Liver (tissue), 9 donors: Measurements from ENCODE around the gene TRIM45. TPM values are rescaled to one million over a fixed set of nuclear protein-coding genes. Genes with fewer than 3 reads are reported as not detected.

Experiments used
- DNase-seq: peaks from one replicate; pipeline ENCODE4 v3.0.0-alpha.2; 2017; ENCODE audit warnings: low spot score
- H3K27ac ChIP-seq, 2 donors: one replicate each; pipeline ENCODE4 v1.7.0; 2013; ENCODE audit warnings: inconsistent platforms in 2 of 2, low read length in 2 of 2, control low read depth in 1 of 2, low read depth in 1 of 2, mild to moderate bottlenecking in 1 of 2
- H3K27me3 ChIP-seq, 4 donors: one replicate each; pipeline versions ENCODE4 v1.6.1 to v1.7.0; 2013; ENCODE audit warnings: low read length in 3 of 4, inconsistent platforms in 1 of 4, mild to moderate bottlenecking in 1 of 4, moderate library complexity in 1 of 4; ENCODE audit not compliant: control insufficient read depth in 4 of 4, insufficient read depth in 4 of 4
- H3K36me3 ChIP-seq, 4 donors: one replicate each; pipeline versions ENCODE4 v1.6.1 to v1.7.0; 2013; ENCODE audit warnings: low read length in 3 of 4, mild to moderate bottlenecking in 3 of 4, low read depth in 1 of 4, moderate library complexity in 1 of 4; ENCODE audit not compliant: control insufficient read depth in 4 of 4, insufficient read depth in 3 of 4
- H3K4me1 ChIP-seq, 4 donors: one replicate each; pipeline versions ENCODE4 v1.6.1 to v1.7.0; 2013; ENCODE audit warnings: low read length in 3 of 4, mild to moderate bottlenecking in 3 of 4, moderate library complexity in 1 of 4; ENCODE audit not compliant: control insufficient read depth in 4 of 4, insufficient read depth in 4 of 4
- H3K4me3 ChIP-seq, 3 donors: one replicate each; pipeline versions ENCODE4 v1.6.1 to v1.7.0; 2013; ENCODE audit warnings: low read length in 3 of 3, control low read depth in 1 of 3, low read depth in 1 of 3, mild to moderate bottlenecking in 1 of 3
- H3K9ac ChIP-seq, 2 donors: one replicate each; pipeline ENCODE4 v1.7.0; 2013; ENCODE audit warnings: low read length in 2 of 2, mild to moderate bottlenecking in 2 of 2, moderate library complexity in 2 of 2, control low read depth in 1 of 2, low read depth in 1 of 2
- H3K9me3 ChIP-seq, 4 donors: one replicate each; pipeline versions ENCODE4 v1.6.1 to v1.7.0; 2013; ENCODE audit warnings: low read length in 3 of 4; ENCODE audit not compliant: control insufficient read depth in 4 of 4
- ATF3 ChIP-seq: IDR thresholded peaks from 2 replicates; pipeline ENCODE4 v1.6.1; 2016; ENCODE audit warnings: antibody characterized with exemption
- CTCF ChIP-seq: fragments of 150-350 bp; IDR thresholded peaks from 2 replicates; pipeline ENCODE4 v1.5.1; 2017; ENCODE audit warnings: improper control_type of control experiment, low read depth, low read length; ENCODE audit not compliant: missing input control
- EGR1 ChIP-seq, 2 donors: IDR thresholded peaks; 2 replicates each; pipeline ENCODE4 v1.6.1; 2016 to 2018; ENCODE audit warnings: antibody characterized with exemption in 2 of 2, low read depth in 2 of 2
- FOXA1 ChIP-seq: IDR thresholded peaks from 2 replicates; pipeline ENCODE4 v1.6.1; 2016; ENCODE audit warnings: antibody characterized with exemption
- FOXA2 ChIP-seq: IDR thresholded peaks from 2 replicates; pipeline ENCODE4 v1.6.1; 2016; ENCODE audit warnings: antibody characterized with exemption
- GABPA ChIP-seq, 2 donors: IDR thresholded peaks in 1 of 2; conservative IDR thresholded peaks in 1 of 2; 2 replicates each; pipeline ENCODE4 v1.6.1; 2016; ENCODE audit warnings: antibody characterized with exemption in 2 of 2, mild to moderate bottlenecking in 1 of 2, moderate library complexity in 1 of 2
- HNF4A ChIP-seq, 2 donors: conservative IDR thresholded peaks; 2 replicates each; pipeline ENCODE4 v1.6.1; 2016; ENCODE audit warnings: antibody characterized with exemption in 2 of 2, mild to moderate bottlenecking in 2 of 2
- HNF4G ChIP-seq: IDR thresholded peaks from 2 replicates; pipeline ENCODE4 v1.6.1; 2016; ENCODE audit warnings: antibody characterized with exemption
- JUND ChIP-seq, 2 donors: IDR thresholded peaks; 2 replicates each; pipeline ENCODE4 v1.6.1; 2016; ENCODE audit warnings: antibody characterized with exemption in 2 of 2
- MAX ChIP-seq: IDR thresholded peaks from 2 replicates; pipeline ENCODE4 v1.6.1; 2016; ENCODE audit warnings: antibody characterized with exemption
- NR2F2 ChIP-seq: IDR thresholded peaks from 2 replicates; pipeline ENCODE4 v1.6.1; 2016; ENCODE audit warnings: antibody characterized with exemption
- SP1 ChIP-seq: IDR thresholded peaks from 2 replicates; pipeline ENCODE4 v1.6.1; 2018; ENCODE audit warnings: antibody characterized with exemption, mild to moderate bottlenecking
- TAF1 ChIP-seq: conservative IDR thresholded peaks from 2 replicates; pipeline ENCODE4 v1.6.1; 2016; ENCODE audit warnings: antibody characterized with exemption, mild to moderate bottlenecking
- YY1 ChIP-seq: IDR thresholded peaks from 2 replicates; pipeline ENCODE4 v1.6.1; 2016; ENCODE audit warnings: antibody characterized with exemption, mild to moderate bottlenecking
- ZBTB33 ChIP-seq: IDR thresholded peaks from 2 replicates; pipeline ENCODE4 v1.6.1; 2016; ENCODE audit warnings: antibody characterized with exemption
- WGBS: extraction: QIAGEN DNeasy Blood & Tissue Kit; methylation state at CpG from one replicate; pipeline ENCODE4 v1.1.7; 2013; 5-methylcytosine and 5-hydroxymethylcytosine counted together
- polyA plus RNA-seq, 2 donors: library from polyadenylated mRNA; stranded (reverse) in 1 of 2; unstranded in 1 of 2; fragments of 200-250 nt in 1 of 2; fragments of >200 nt in 1 of 2; fragmentation: Nextera tagmentation in 1 of 2; extraction: Ambion mirVana in 1 of 2; gene quantifications; one replicate each; pipeline versions ENCODE4 v1.2.1 to v1.2.3, GENCODE V29; 2013 to 2015
- total RNA-seq, 2 donors: library from RNA; depleted of rRNA; stranded (reverse); fragments of >200 nt; gene quantifications; one replicate each; pipeline ENCODE4 v1.2.3, GENCODE V29; 2014
- donor health status: healthy.
- donor health status: healthy.
- donor health status: healthy.
- donor health status: healthy.
- donor health status: healthy.

TRIM45 gene
- total and polyA plus RNA-seq, 4 donors: 0.28 to 1.5 (median 0.52) TPM

- no peak for DNase-seq
- H3K27me3 ChIP-seq: no peaks in the 10 kb centered on the region
- no peaks in the 10 kb centered on the region for H3K9me3 ChIP-seq
- no peaks in the 10 kb centered on the region for H3K36me3 ChIP-seq
- no peak overlapping the region for H3K4me3 ChIP-seq
- no peak for TF ChIP-seq ATF3
- no peak overlapping the region for H3K9ac ChIP-seq
- H3K4me1 ChIP-seq: no peaks in the 10 kb centered on the region
- H3K27ac ChIP-seq: no peak overlapping the region
- whole genome bisulfite sequencing: 71% methylated on average over 4 of the region's 4 CpGs
These were observed 25.8 kb upstream of the TRIM45 start for GRCh38 chr1:117147341-117147831.

GRCh38 chr1:117146575-117147340, 25.2 kb upstream of the TRIM45 start:
- no peak for DNase-seq
- no peak overlapping the region for H3K4me3 ChIP-seq
- 72% methylated on average over 8 of the region's 8 CpGs for WGBS
- no peaks in the 10 kb centered on the region for H3K4me1 ChIP-seq
- no peaks in the 10 kb centered on the region for H3K36me3 ChIP-seq
- no peak overlapping the region for H3K27ac ChIP-seq
- H3K9me3 ChIP-seq: no peaks in the 10 kb centered on the region
- H3K9ac ChIP-seq: no peak overlapping the region
- H3K27me3 ChIP-seq: no peaks in the 10 kb centered on the region
- no peak for TF ChIP-seq FOXA1
- no peak for TF ChIP-seq ZBTB33
- TF ChIP-seq JUND (IDR thresholded peaks at IDR 0.05): no peak
- no peak for TF ChIP-seq EGR1 (IDR thresholded peaks at IDR 0.05; ENCODE audit: low read depth in 2 of 2)
- TF ChIP-seq HNF4G: no peak
- no peak for TF ChIP-seq YY1
- no peak for TF ChIP-seq MAX
- no peak for TF ChIP-seq FOXA2
- no peak for TF ChIP-seq HNF4A (conservative IDR thresholded peaks at IDR 0.05)
- TF ChIP-seq TAF1: no peak
- TF ChIP-seq SP1: no peak
- TF ChIP-seq CTCF: no peak
- TF ChIP-seq GABPA (IDR thresholded peaks at IDR 0.05 in 1 of 2, conservative IDR thresholded peaks at IDR 0.05 in 1 of 2): no peak
- no peak for TF ChIP-seq ATF3
- no peak for TF ChIP-seq NR2F2
